ENCODE measurements around the gene CCDC9B.

- TF ChIP-seq POLR2A (IDR thresholded peaks at IDR 0.05; ENCODE audit: low read length) (no peak), ESRRA (IDR thresholded peaks at IDR 0.05; ENCODE audit: borderline replicate concordance, low read length) (no peak), KDM1A (IDR thresholded peaks at IDR 0.05; ENCODE audit: low read depth) (no peak), CTCF (IDR thresholded peaks at IDR 0.05) (no peak), MAX (IDR thresholded peaks at IDR 0.05) (peak; percentile 53; the same call in 1 of the 2 replicates), REST (IDR thresholded peaks at IDR 0.05) (no peak), CHD2 (IDR thresholded peaks at IDR 0.05; ENCODE audit: low read length, partially characterized antibody) (no peak), E2F6 (IDR thresholded peaks at IDR 0.05; ENCODE audit: borderline replicate concordance, low read depth) (no peak), SMC3 (IDR thresholded peaks at IDR 0.05) (no peak), HMGXB4 (CRISPR knock-in tag; IDR thresholded peaks at IDR 0.05; ENCODE audit: borderline replicate concordance) (no peak), RAD21 (conservative IDR thresholded peaks at IDR 0.05 in 1 of 2, IDR thresholded peaks at IDR 0.05 in 1 of 2) (no peak), EP300 (IDR thresholded peaks at IDR 0.05) (no peak), MYC (IDR thresholded peaks at IDR 0.05; ENCODE audit: borderline replicate concordance, low read length) (no peak), NR3C1 (IDR thresholded peaks at IDR 0.05) (no peak)
Measured at GRCh38 chr15:40340740-40341400, at the start of gene CCDC9B.
